Lower leg skin (tissue), 3 donors: ENCODE data around the gene DYRK4.

Experiments
- POLR2A ChIP-seq, 2 donors: fragments of 450-650 bp; IDR thresholded peaks; one replicate each; pipeline ENCODE4 v1.6.1; 2016 to 2017; ENCODE audit warnings: antibody characterized with exemption in 2 of 2, mild to moderate bottlenecking in 1 of 2, moderate library complexity in 1 of 2
- TF ChIP-seq, protein P1 (sequence below), 3 donors: fragments of 450-650 bp; IDR thresholded peaks; one replicate each; pipeline ENCODE4 v1.5.1; 2016; ENCODE audit warnings: antibody characterized with exemption in 3 of 3, mild to moderate bottlenecking in 3 of 3, moderate library complexity in 2 of 3

DNA sequence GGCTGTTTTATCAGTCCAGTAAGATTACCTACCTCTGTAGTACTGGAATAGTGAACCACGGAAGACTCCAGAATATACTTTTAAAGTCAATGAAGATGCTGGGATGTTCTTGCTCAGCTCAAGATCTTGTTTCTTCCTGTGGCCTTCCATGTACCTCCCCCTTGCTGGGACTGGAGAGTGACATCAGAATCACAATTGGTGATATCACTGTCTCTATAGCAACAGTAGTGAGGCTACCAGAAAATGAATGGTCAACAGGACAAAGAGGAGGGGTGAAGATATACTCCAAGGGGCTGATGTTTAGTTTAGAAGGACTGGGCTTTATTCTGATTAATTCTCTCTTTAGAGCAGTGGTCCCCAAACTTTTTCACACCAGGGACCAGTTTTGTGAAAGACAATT lies 83.0 kb downstream of the DYRK4 start:
- TF ChIP-seq, protein P1, sequence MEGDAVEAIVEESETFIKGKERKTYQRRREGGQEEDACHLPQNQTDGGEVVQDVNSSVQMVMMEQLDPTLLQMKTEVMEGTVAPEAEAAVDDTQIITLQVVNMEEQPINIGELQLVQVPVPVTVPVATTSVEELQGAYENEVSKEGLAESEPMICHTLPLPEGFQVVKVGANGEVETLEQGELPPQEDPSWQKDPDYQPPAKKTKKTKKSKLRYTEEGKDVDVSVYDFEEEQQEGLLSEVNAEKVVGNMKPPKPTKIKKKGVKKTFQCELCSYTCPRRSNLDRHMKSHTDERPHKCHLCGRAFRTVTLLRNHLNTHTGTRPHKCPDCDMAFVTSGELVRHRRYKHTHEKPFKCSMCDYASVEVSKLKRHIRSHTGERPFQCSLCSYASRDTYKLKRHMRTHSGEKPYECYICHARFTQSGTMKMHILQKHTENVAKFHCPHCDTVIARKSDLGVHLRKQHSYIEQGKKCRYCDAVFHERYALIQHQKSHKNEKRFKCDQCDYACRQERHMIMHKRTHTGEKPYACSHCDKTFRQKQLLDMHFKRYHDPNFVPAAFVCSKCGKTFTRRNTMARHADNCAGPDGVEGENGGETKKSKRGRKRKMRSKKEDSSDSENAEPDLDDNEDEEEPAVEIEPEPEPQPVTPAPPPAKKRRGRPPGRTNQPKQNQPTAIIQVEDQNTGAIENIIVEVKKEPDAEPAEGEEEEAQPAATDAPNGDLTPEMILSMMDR (IDR thresholded peaks at IDR 0.05): no peak
- TF ChIP-seq POLR2A (IDR thresholded peaks at IDR 0.05): no peak
